ENCODE data around the gene GPX3. TPM values are rescaled to one million over a fixed set of nuclear protein-coding genes. Genes with fewer than 3 reads are reported as not detected.

Gene GPX3
- total and polyA plus RNA-seq, 9 of the 15 experiments (the other 6 are each of a cell fraction or from before 2014, with no cell fraction given), result 0.25 to 0.86 TPM; not detected in 7

DNA sequence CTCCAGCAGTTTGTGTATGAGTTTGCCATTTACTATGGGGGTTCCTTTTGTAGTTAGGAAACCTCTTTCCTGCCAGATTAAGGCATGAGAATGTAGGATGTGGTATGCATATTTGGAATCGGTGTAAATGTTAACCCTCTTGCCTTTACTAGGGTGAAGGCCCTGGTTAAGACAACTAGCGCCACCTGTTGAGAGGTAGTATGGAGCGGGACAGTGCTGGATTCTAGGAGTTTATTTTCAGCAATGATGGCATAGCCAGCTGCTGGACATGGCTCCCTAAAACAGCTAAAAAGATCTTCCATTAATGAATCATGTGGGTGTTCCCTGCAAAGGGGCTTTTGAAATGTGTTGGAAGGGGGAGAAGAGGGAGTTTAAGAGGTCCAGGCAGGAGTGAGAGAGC is 30.7 kb upstream of the GPX3 start (continued):
- TF ChIP-seq HMBOX1 (IDR thresholded peaks at IDR 0.05) (peak; percentile 66; the same call in 1 of the 2 replicates), U2AF2 (optimal IDR thresholded peaks at IDR 0.05; ENCODE audit: low read depth, low read length) (no peak)

DNA sequence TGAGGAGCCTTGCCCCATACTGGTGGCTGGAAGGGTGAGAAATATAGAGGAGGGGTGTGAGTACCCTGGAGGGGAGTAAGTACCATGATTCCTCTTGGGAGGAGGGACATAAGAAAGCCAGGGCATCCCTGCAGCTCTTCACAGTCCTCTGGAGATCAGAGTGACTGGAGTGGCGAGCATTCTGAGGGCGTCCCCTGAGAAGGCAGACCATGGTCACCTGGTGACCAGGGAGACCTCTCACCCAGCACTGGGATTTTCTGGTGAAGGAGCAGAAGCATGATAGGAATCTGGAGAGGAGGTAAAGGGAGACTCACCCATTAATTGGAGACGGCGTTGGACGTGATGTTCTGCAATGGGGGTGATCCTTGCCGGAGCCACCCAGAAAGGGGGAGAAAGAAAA is 27.7 kb upstream of the GPX3 start:
- POLR2A ChIA-PET, result interaction anchor here (1.2 kb wide), 1 partner anchor 22 kb away, joined by 5 read pairs; no protein-coding TSS in a partner anchor
- Histone ChIP-seq H3K27me3 (ENCODE audit: control insufficient read depth in 2 of 2, insufficient read depth in 2 of 2, low read length in 2 of 2) (no peaks in the 10 kb centered on the region), H3K79me2 (ENCODE audit: control insufficient read depth, insufficient read depth, low read length) (no peaks in the 10 kb centered on the region), H4K20me1 (replicated peaks; ENCODE audit: control insufficient read depth, insufficient read depth, low read length) (no peaks in the 10 kb centered on the region), H3K9me1 (ENCODE audit: control insufficient read depth, insufficient read depth, low read length) (no peaks in the 10 kb centered on the region), H3K9ac (ENCODE audit: insufficient read depth in 1 of 2, low read depth in 2 of 2, low read length in 2 of 2) (no peak overlapping the region), H3K9me3 (replicated peaks; ENCODE audit: control insufficient read depth, insufficient read depth, low read depth, low read length) (no peaks in the 10 kb centered on the region; the same call in 1 of the 2 replicates), H3K4me2 (ENCODE audit: insufficient read depth, low read length) (no peak overlapping the region), H2AFZ (ENCODE audit: low read depth, low read length) (no peak overlapping the region), H3K27ac (ENCODE audit: extremely low read depth, low read depth, low read length) (no peak overlapping the region), H3K4me1 (replicated peaks in 1 of 2; ENCODE audit: control insufficient read depth in 2 of 2, insufficient read depth in 2 of 2, low read length in 2 of 2) (no peaks in the 10 kb centered on the region), H3K4me3 (no peak overlapping the region), H3K36me3 (ENCODE audit: control insufficient read depth, insufficient read depth, low read length) (no peaks in the 10 kb centered on the region)
- CTCF ChIA-PET (ENCODE audit: low intra/inter-chr PET ratio), result no interaction called here
- intact Hi-C loops (cut with micrococcal nuclease) (no loop called here), in situ Hi-C loops (cut with MboI) (no loop called here)
- FAIRE-seq, result no peak
- no TSS peak for BruUV-seq (replicated peaks)
- TF ChIP-seq BRF2 (IDR thresholded peaks at IDR 0.05; ENCODE audit: borderline replicate concordance, insufficient read depth, insufficient read length) (no peak), SPI1 (IDR thresholded peaks at IDR 0.05; ENCODE audit: borderline replicate concordance, low read depth, low read length) (no peak), PCBP1 (IDR thresholded peaks at IDR 0.05; ENCODE audit: low read depth, low read length, poor library complexity, severe bottlenecking) (no peak), ZNF507 (tag; conservative IDR thresholded peaks at IDR 0.05) (no peak)
- ATAC-seq, result no peak
- DNase-seq (ENCODE audit: extremely low read depth in 1 of 4, low spot score in 3 of 4), result no peak
- WGBS (ENCODE audit: insufficient coverage, low coverage, missing lambda C conversion rate), result 12% methylated on average over 6 of the region's 6 CpGs

Measured in K562 (cell line).